Fibroblast of lung (primary cell): ENCODE results near the gene NTRK2. TPM values are rescaled to one million over a fixed set of nuclear protein-coding genes. Genes with fewer than 3 reads are reported as not detected.

Experiments
- DNase-seq, 2 donors: peaks; one replicate each; pipeline versions ENCODE4 v3.0.0 to v3.0.0-alpha.2; 2010; ENCODE audit warnings: low read depth in 2 of 2
- H2AFZ ChIP-seq: 2 replicates; pipeline ENCODE4 v1.5.1; 2012; ENCODE audit warnings: low read length, control low read depth, inconsistent platforms
- H3K27ac ChIP-seq: 2 replicates; pipeline ENCODE4 v1.5.1; 2011; ENCODE audit warnings: low read length, control low read depth; ENCODE audit not compliant: insufficient read depth
- H3K27me3 ChIP-seq: 2 replicates; pipeline ENCODE4 v1.5.1; 2011; ENCODE audit warnings: mild to moderate bottlenecking, low read length; ENCODE audit not compliant: control insufficient read depth, insufficient read depth
- H3K36me3 ChIP-seq: 2 replicates; pipeline ENCODE4 v1.5.1; 2011; ENCODE audit warnings: low read length; ENCODE audit not compliant: control insufficient read depth, insufficient read depth
- H3K4me1 ChIP-seq: 2 replicates; pipeline ENCODE4 v1.5.1; 2011; ENCODE audit warnings: low read length; ENCODE audit not compliant: control insufficient read depth, insufficient read depth; ENCODE audit errors: extremely low read depth
- H3K4me2 ChIP-seq: 2 replicates; pipeline ENCODE4 v1.5.1; 2011; ENCODE audit warnings: low read length, control low read depth; ENCODE audit not compliant: insufficient read depth; ENCODE audit errors: extremely low read depth
- H3K4me3 ChIP-seq, 4 experiments: fragments of 200-600 bp in 1 of 4; sonication (generic) in 1 of 4; replicated peaks in 1 of 4; 2 replicates each; pipeline ENCODE4 v1.5.1; 2011 to 2016; ENCODE audit warnings: low read length in 4 of 4, low read depth in 3 of 4, mild to moderate bottlenecking in 3 of 4, control low read depth in 2 of 4, inconsistent platforms in 1 of 4, mixed read lengths in 1 of 4; ENCODE audit not compliant: insufficient read depth in 1 of 4; ENCODE audit errors: control extremely low read depth in 1 of 4
- H3K79me2 ChIP-seq: 2 replicates; pipeline ENCODE4 v1.5.1; 2012; ENCODE audit warnings: mild to moderate bottlenecking, low read length, inconsistent platforms; ENCODE audit not compliant: control insufficient read depth, insufficient read depth
- H3K9ac ChIP-seq: 2 replicates; pipeline ENCODE4 v1.5.1; 2011; ENCODE audit warnings: mild to moderate bottlenecking, low read length, control low read depth; ENCODE audit not compliant: insufficient read depth
- H3K9me3 ChIP-seq: 2 replicates; pipeline ENCODE4 v1.5.1; 2012; ENCODE audit warnings: low read depth, low read length; ENCODE audit not compliant: control insufficient read depth, insufficient read depth
- H4K20me1 ChIP-seq: 2 replicates; pipeline ENCODE4 v1.5.1; 2011; ENCODE audit warnings: low read length; ENCODE audit not compliant: control insufficient read depth, insufficient read depth; ENCODE audit errors: extremely low read depth
- CTCF ChIP-seq, 2 donors: IDR thresholded peaks in 1 of 2; conservative IDR thresholded peaks in 1 of 2; 1 replicate in 1 of 2; 2 replicates in 1 of 2; pipeline ENCODE4 v1.5.1; 2011 to 2012; ENCODE audit warnings: low read length in 2 of 2, control low read depth in 1 of 2, inconsistent platforms in 1 of 2, low read depth in 1 of 2, mild to moderate bottlenecking in 1 of 2
- EZH2 ChIP-seq: IDR thresholded peaks from 2 replicates; pipeline ENCODE4 v1.5.1; 2012; ENCODE audit warnings: low read length, control low read depth, mild to moderate bottlenecking; ENCODE audit errors: missing control alignments
- polyA plus RNA-seq, 2 donors: library from polyadenylated mRNA; depleted of rRNA in 1 of 2; stranded (reverse) in 1 of 2; unstranded in 1 of 2; fragments of >200 nt; gene quantifications; 2 replicates each; pipeline ENCODE4 v1.2.1, GENCODE V29; 2011 to 2012; ENCODE audit warnings: missing spikeins in 1 of 2
- total RNA-seq: library from RNA; depleted of rRNA; stranded (reverse); fragments of >200 nt; gene quantifications from 2 replicates; pipeline ENCODE4 v1.2.1, GENCODE V29; 2014

NTRK2 gene
- total and polyA plus RNA-seq, 2 donors (not counting 1 experiment from before 2014, with no cell fraction given): 0.66 to 1.1 TPM

- no peak overlapping the region for H2AFZ ChIP-seq
- H3K36me3 ChIP-seq: no peaks in the 10 kb centered on the region
Measured at GRCh38 chr9:85025638-85026037, 356.1 kb downstream of the NTRK2 start.

GRCh38 chr9:85027870-85028269 is 358.3 kb downstream of the NTRK2 start:
- Histone ChIP-seq H3K36me3 (no peaks in the 10 kb centered on the region), H3K9ac (no peak overlapping the region), H3K4me3 (no peak overlapping the region), H4K20me1 (no peaks in the 10 kb centered on the region), H3K4me1 (no peaks in the 10 kb centered on the region), H3K4me2 (no peak overlapping the region), H3K27ac (no peak overlapping the region), H2AFZ (no peak overlapping the region), H3K27me3 (no peaks in the 10 kb centered on the region), H3K9me3 (no peaks in the 10 kb centered on the region), H3K79me2 (no peaks in the 10 kb centered on the region)
- no peak for DNase-seq
- TF ChIP-seq EZH2 (no peak), CTCF (conservative IDR thresholded peaks at IDR 0.05 in 1 of 2, IDR thresholded peaks at IDR 0.05 in 1 of 2; ENCODE audit: low read depth in 1 of 2, low read length in 2 of 2) (no peak)

More at GRCh38 chr9:85025638-85026037, 356.1 kb downstream of the NTRK2 start:
- Histone ChIP-seq H3K4me3 (no peak overlapping the region), H3K4me2 (no peak overlapping the region), H3K79me2 (no peaks in the 10 kb centered on the region), H3K27me3 (no peaks in the 10 kb centered on the region), H3K9me3 (no peaks in the 10 kb centered on the region), H3K27ac (no peak overlapping the region), H3K9ac (no peak overlapping the region), H4K20me1 (no peaks in the 10 kb centered on the region), H3K4me1 (no peaks in the 10 kb centered on the region)
- TF ChIP-seq CTCF (conservative IDR thresholded peaks at IDR 0.05 in 1 of 2, IDR thresholded peaks at IDR 0.05 in 1 of 2; ENCODE audit: low read depth in 1 of 2, low read length in 2 of 2): no peak
- TF ChIP-seq EZH2: no peak
- DNase-seq: no peak

GRCh38 chr9:85030316-85030715 is 360.8 kb downstream of the NTRK2 start:
- H3K4me3 ChIP-seq: no peak overlapping the region
- no peak overlapping the region for H3K9ac ChIP-seq
- no peaks in the 10 kb centered on the region for H3K79me2 ChIP-seq
- no peak for TF ChIP-seq EZH2
- TF ChIP-seq CTCF (conservative IDR thresholded peaks at IDR 0.05 in 1 of 2, IDR thresholded peaks at IDR 0.05 in 1 of 2; ENCODE audit: low read depth in 1 of 2, low read length in 2 of 2): no peak
- H2AFZ ChIP-seq: no peak overlapping the region
- no peaks in the 10 kb centered on the region for H3K4me1 ChIP-seq
- no peak overlapping the region for H3K27ac ChIP-seq
- H3K4me2 ChIP-seq: no peak overlapping the region
- H4K20me1 ChIP-seq: no peaks in the 10 kb centered on the region
- H3K27me3 ChIP-seq: no peaks in the 10 kb centered on the region
- DNase-seq: no peak
- no peaks in the 10 kb centered on the region for H3K9me3 ChIP-seq
- no peaks in the 10 kb centered on the region for H3K36me3 ChIP-seq
